ENCODE data around the gene OCSTAMP. TPM values are rescaled to one million over a fixed set of nuclear protein-coding genes. Genes with fewer than 3 reads are reported as not detected.

OCSTAMP gene
- total RNA-seq, 2 donors from 2014 or later: not detected

DNA sequence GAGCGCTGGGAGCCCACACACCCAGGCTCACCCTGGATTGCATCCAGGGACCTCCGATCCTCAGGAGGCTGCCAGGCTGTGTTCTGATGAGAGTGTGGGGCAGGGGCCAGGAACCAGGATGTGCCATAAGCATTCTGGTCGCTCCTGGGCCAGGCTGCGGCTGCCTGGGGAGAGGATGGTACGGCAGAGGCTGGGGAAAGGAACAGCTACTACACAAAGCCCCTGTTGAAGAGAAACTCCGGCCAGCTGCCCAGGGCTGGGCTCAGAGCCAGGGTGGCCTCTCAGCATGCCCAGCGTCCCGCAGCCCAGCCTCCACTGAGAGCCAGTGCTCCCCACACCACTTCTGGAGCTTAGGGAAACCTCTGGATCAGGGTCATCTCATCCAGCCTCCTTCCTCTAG is 21.7 kb upstream of the OCSTAMP start:
- peak; percentile 26 to 66 (median 43) for DNase-seq
- no peaks in the 10 kb centered on the region for H3K36me3 ChIP-seq (replicated peaks in 1 of 2; ENCODE audit: insufficient read depth in 1 of 2, low read depth in 2 of 2)
- TF ChIP-seq POLR2A (IDR thresholded peaks at IDR 0.05): no peak
- TF ChIP-seq, protein P1, sequence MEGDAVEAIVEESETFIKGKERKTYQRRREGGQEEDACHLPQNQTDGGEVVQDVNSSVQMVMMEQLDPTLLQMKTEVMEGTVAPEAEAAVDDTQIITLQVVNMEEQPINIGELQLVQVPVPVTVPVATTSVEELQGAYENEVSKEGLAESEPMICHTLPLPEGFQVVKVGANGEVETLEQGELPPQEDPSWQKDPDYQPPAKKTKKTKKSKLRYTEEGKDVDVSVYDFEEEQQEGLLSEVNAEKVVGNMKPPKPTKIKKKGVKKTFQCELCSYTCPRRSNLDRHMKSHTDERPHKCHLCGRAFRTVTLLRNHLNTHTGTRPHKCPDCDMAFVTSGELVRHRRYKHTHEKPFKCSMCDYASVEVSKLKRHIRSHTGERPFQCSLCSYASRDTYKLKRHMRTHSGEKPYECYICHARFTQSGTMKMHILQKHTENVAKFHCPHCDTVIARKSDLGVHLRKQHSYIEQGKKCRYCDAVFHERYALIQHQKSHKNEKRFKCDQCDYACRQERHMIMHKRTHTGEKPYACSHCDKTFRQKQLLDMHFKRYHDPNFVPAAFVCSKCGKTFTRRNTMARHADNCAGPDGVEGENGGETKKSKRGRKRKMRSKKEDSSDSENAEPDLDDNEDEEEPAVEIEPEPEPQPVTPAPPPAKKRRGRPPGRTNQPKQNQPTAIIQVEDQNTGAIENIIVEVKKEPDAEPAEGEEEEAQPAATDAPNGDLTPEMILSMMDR (IDR thresholded peaks at IDR 0.05): no peak
- no peak overlapping the region for H3K4me3 ChIP-seq
- WGBS, 2 donors: 29 to 35% methylated on average over 8 of the region's 8 CpGs
- no peaks in the 10 kb centered on the region for H3K9me3 ChIP-seq
- H3K27me3 ChIP-seq: no peaks in the 10 kb centered on the region
- intact Hi-C loops (cut with DNase I): loop anchor here (10.0 kb wide), 1 partner anchor 103 kb away; no protein-coding TSS in a partner anchor
- peak overlapping the region in 3 of 4 donors; percentile 0 to 61 (median 50) for H3K27ac ChIP-seq
- H3K4me1 ChIP-seq: peaks cover 19% of the 10 kb centered on the region
- ATAC-seq: peak; percentile 47

DNA sequence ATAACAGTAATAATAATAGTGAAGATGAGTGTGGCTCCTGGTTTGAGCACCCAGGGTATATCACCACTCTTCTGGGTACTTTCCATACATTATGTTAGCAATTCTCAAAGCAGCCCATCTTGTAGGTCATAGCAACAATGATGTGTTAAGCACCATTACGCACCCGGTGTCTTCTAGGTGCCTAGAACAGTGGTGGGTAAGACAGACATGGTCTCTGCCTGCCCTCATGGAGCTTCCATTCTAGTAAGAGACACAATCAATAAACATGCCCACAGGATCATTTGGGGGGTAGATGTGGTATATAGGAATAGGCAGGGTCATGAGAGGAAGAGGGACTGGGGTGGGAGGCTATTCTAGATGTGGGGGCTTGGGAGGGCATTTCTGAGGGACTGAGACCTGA is 21.0 kb upstream of the OCSTAMP start:
- ATAC-seq (no peak), DNase-seq (no peak)
- no peaks in the 10 kb centered on the region for H3K9me3 ChIP-seq
- no peaks in the 10 kb centered on the region for H3K27me3 ChIP-seq
- whole genome bisulfite sequencing, 2 donors: 98 to 100% methylated on average over 2 of the region's 2 CpGs
- peaks cover 19% of the 10 kb centered on the region for H3K4me1 ChIP-seq
- TF ChIP-seq, protein P1 (IDR thresholded peaks at IDR 0.05): no peak
- no peak for TF ChIP-seq POLR2A (IDR thresholded peaks at IDR 0.05)
- H3K27ac ChIP-seq: no peak overlapping the region
- no peak overlapping the region for H3K4me3 ChIP-seq
- intact Hi-C loops (cut with DNase I): loop anchor here (10.0 kb wide), 1 partner anchor 103 kb away; no protein-coding TSS in a partner anchor
- no peaks in the 10 kb centered on the region for H3K36me3 ChIP-seq (replicated peaks in 1 of 2; ENCODE audit: insufficient read depth in 1 of 2, low read depth in 2 of 2)

DNA sequence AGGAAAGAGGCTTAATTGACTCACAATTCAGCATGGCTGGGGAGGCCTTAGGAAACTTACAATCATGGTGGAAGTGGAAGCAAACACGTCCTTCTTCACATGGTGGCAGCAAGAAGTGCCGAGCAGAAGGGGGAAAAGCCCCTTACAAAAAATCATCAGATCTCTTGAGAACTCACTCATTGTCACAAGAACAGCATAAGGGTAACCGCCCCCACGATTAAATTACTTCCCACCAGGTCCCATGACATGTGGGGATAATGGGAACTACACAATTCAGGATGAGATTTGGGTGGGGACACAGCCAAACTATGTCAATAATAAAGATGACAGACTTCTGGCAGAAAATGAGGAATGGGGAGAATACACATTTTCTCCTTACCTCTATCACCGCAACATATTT is 20.5 kb upstream of the OCSTAMP start:
- WGBS, 2 donors: 76 to 79% methylated on average over 5 of the region's 5 CpGs

DNA sequence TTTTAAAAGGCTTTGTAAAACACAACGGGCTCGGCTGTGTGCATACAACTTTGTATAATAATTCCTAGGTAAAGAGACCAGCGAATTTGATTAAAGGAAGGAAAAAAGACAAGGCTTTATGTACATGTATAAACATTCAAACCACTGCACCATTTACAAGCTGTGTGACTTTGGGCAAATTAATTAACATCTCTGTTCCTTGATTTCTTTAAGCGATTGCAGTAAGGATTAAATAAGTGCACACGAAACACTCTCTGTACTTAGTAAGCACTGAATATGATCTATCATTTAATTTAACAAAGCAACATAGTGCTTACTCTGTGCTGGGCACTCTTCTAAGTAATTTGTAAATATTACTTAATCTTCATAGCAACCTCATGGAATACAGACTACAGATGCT is 19.5 kb upstream of the OCSTAMP start:
- H3K4me3 ChIP-seq: no peak overlapping the region
- no peaks in the 10 kb centered on the region for H3K9me3 ChIP-seq
- no peaks in the 10 kb centered on the region for H3K27me3 ChIP-seq
- H3K4me1 ChIP-seq: peaks cover 19% of the 10 kb centered on the region
- 78 to 84% methylated on average over 5 of the region's 5 CpGs for WGBS, 2 donors
- no peak for DNase-seq
- TF ChIP-seq, protein P1 (IDR thresholded peaks at IDR 0.05): no peak
- no peak for TF ChIP-seq POLR2A (IDR thresholded peaks at IDR 0.05)
- no peak for ATAC-seq
- H3K27ac ChIP-seq: no peak overlapping the region
- no peaks in the 10 kb centered on the region for H3K36me3 ChIP-seq (replicated peaks in 1 of 2; ENCODE audit: insufficient read depth in 1 of 2, low read depth in 2 of 2)
- intact Hi-C loops (cut with DNase I): loop anchor here (10.0 kb wide), 1 partner anchor 105 kb away; no protein-coding TSS in a partner anchor

More for the DNA sequence above, 20.5 kb upstream of the OCSTAMP start:
- Histone ChIP-seq H3K4me1 (peaks cover 19% of the 10 kb centered on the region), H3K27me3 (no peaks in the 10 kb centered on the region), H3K27ac (no peak overlapping the region), H3K9me3 (no peaks in the 10 kb centered on the region), H3K4me3 (no peak overlapping the region), H3K36me3 (replicated peaks in 1 of 2; ENCODE audit: insufficient read depth in 1 of 2, low read depth in 2 of 2) (no peaks in the 10 kb centered on the region)
- DNase-seq (no peak), ATAC-seq (no peak)
- TF ChIP-seq, protein P1 (IDR thresholded peaks at IDR 0.05): no peak
- TF ChIP-seq POLR2A (IDR thresholded peaks at IDR 0.05): no peak
- intact Hi-C loops (cut with DNase I): loop anchor here (10.0 kb wide), 1 partner anchor 104 kb away; no protein-coding TSS in a partner anchor

DNA sequence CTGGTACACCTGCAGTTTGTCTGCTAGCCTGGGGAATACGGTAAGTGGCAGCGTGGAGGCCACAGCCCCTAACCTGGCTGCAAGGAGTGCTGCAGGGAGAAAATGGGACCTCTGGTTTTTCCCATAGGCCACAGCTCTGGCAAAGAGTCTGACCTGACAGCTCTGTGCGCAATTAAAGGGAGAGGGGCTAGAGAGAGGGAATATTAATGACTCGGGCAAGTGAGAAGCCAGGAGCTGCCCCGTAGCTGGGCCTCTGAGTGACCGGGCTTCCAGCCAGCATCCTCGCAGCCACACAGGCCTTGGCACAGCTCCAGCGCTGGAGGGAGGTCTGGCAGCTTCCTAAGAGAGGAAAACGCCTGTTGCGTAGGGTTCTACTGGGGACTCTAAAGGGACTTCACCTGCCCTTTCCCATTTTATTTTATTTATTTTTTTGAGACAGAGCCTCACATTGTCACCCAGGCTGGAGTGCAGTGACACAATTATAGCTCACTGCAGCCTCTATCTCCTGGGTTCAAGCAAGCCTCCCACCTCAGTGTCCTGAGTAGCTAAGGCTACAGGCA is 18.2 kb upstream of the OCSTAMP start:
- H3K27ac ChIP-seq: peak overlapping the region in 2 of 4 donors; percentile 66 to 74
- H3K36me3 ChIP-seq (replicated peaks in 1 of 2; ENCODE audit: insufficient read depth in 1 of 2, low read depth in 2 of 2): no peaks in the 10 kb centered on the region
- whole genome bisulfite sequencing, 2 donors: 5 to 14% methylated on average over 9 to 10 of the region's 10 CpGs
- H3K27me3 ChIP-seq: no peaks in the 10 kb centered on the region
- ATAC-seq (peak; percentile 87), DNase-seq (peak; percentile 92 to 98 (median 95))
- intact Hi-C loops (cut with DNase I): no loop called here
- TF ChIP-seq, protein P1 (IDR thresholded peaks at IDR 0.05): no peak
- TF ChIP-seq POLR2A (IDR thresholded peaks at IDR 0.05): no peak
- H3K9me3 ChIP-seq: no peaks in the 10 kb centered on the region
- peaks cover 19% of the 10 kb centered on the region for H3K4me1 ChIP-seq
- no peak overlapping the region for H3K4me3 ChIP-seq

Data from body of pancreas (tissue), 4 donors.